Measurements from ENCODE around the gene CDH23.
A peak's percentile ranks its signal among the peaks of the same experiment; 100 is the strongest.

Gene CDH23

DNA sequence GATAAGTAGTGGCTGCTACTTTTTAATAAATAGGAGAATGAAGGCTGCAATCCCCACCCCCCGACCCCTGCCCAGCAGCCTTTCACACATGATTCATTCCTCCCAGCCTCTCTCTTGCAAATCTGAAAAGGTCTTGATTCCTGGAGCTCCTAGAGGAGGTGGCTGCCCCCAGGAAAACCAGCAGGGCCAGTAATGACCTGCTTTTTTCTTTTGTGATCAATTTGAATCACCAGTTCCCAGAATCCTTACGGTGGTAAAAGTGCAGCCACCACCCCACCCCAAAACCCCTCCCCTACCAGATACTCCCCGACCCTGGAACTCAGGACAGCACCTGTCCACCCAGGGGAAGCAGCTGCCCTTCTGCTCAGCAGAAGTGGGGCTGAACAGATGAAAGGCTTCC, 213.9 kb downstream of the CDH23 start:
- no peak for DNase-seq (ENCODE audit: low spot score in 2 of 2)
- Mint-ChIP-seq H3K27ac (no peak overlapping the region), H3K27me3 (peaks cover 16% of the 10 kb centered on the region), H3K36me3 (no peaks in the 10 kb centered on the region), H3K4me3 (no peak overlapping the region), H3K9me3 (no peaks in the 10 kb centered on the region), H3K4me1 (peaks cover 7% of the 10 kb centered on the region)
- no peak for ATAC-seq (ENCODE audit: low read depth)

DNA sequence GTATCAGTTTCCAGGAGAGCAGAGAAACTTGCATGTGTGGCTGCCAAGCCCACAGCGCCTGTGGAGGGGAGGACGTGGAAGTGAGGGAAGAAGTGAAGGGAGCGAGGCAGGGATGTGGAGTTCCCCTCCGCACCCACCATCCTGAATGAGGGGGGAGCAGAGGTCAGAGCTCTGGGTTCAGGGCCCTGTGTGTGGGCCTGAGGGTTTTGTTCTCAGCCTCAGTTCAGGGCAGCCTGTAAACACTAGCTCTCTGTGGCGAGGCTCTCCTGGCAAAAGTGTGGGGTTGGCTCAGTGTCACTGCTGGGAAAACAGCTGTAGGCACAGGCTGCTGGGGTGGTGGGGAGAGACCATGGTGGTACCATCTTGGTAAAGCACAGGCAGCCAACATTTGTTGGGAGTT, 214.4 kb downstream of the CDH23 start:
- Mint-ChIP-seq H3K9me3 (no peaks in the 10 kb centered on the region), H3K36me3 (no peaks in the 10 kb centered on the region), H3K27me3 (peaks cover 17% of the 10 kb centered on the region), H3K4me1 (peaks cover 7% of the 10 kb centered on the region), H3K27ac (no peak overlapping the region), H3K4me3 (no peak overlapping the region)
- ATAC-seq (ENCODE audit: low read depth) (no peak), DNase-seq (ENCODE audit: low spot score in 2 of 2) (no peak)

DNA sequence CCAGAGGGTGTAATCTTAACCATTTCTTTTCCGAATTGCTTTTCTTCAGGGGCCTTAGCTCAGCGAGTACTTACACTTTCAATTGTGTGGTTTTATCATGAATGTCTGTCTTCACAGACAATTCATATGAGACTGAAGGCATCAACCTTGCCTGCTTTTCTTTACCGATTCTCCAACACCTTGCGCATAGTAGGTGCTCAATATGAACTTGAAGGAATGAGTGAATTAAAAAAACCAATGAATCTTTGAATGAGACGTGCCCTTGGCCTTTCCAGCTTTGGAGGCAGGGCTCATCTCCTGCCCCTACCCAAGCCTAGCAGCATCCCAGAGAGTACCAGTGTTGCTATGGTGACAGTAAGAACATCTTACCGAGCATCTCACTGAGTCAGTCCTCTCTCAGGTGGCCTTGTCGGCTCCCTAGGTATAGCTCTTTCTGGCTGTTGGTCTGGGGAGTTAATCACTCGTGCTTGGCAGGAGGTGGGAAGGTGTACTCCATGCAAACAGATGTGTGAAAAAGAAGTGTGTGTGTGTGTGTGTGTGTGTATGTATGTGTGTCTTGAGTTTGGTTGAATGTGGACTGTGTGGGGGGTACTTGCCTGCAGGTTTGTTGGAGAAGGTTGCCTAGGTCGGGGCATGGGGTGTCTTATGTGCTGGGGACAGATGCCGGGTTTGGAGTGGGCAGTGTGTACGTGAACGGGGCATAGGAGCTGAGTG, 215.1 kb downstream of the CDH23 start:
- no peaks in the 10 kb centered on the region for H3K36me3 Mint-ChIP-seq
- H3K9me3 Mint-ChIP-seq = no peaks in the 10 kb centered on the region
- no peak overlapping the region for H3K4me3 Mint-ChIP-seq
- H3K4me1 Mint-ChIP-seq = peaks cover 7% of the 10 kb centered on the region
- no peak overlapping the region for H3K27ac Mint-ChIP-seq
- no peak for ATAC-seq (ENCODE audit: low read depth)
- H3K27me3 Mint-ChIP-seq = peaks cover 16% of the 10 kb centered on the region
- no peak for DNase-seq (ENCODE audit: low spot score in 2 of 2)

DNA sequence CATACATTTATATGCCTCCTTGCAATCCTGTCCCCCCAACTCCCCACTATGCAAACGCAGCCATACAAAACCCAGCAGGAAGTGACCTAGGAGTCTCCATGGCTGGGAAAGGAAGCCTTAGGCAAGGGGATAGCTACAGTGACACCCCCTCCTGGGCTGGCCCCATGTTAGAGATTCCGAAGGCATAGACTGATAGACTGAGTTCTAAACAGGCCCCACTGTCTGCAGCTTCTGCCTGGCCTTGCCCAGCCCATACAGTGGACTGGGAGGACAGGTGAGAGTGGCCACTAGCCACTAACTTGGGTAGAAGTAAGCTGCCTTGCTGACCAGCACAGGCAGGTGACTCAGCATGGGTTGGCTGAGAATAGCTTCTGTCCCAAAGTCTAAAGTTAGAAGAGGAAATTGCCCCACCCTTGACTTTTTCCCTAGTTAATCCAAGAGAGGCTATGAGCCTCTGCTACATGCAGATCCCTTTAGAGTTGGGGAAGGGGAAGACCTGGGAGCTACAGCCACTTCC, 216.6 kb downstream of the CDH23 start:
- Mint-ChIP-seq H3K4me3 (no peak overlapping the region), H3K9me3 (no peaks in the 10 kb centered on the region), H3K36me3 (no peaks in the 10 kb centered on the region), H3K27ac (no peak overlapping the region), H3K4me1 (peaks cover 7% of the 10 kb centered on the region), H3K27me3 (peaks cover 16% of the 10 kb centered on the region)
- DNase-seq (ENCODE audit: low spot score in 2 of 2) = no peak
- no peak for ATAC-seq (ENCODE audit: low read depth)

DNA sequence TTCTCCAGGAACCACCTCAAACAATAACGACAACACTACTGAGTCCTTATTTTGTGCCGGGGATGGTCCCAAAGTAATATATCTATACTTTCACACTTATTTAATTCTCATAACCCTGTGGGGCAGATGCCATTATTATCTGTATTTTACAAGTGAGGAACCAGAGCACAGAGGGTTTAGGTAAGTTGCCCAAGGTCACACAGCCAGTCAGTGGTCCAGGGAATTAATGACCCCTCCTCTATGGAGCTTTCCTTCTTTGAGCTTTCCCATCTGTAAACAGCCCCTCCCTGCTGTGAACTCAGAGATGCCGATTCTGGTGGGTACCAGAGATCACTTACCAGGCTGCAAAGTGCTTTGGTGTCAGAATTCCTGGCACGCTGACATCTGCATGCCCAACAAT, 217.2 kb downstream of the CDH23 start:
- no peaks in the 10 kb centered on the region for H3K9me3 Mint-ChIP-seq
- peaks cover 7% of the 10 kb centered on the region for H3K4me1 Mint-ChIP-seq
- ATAC-seq (ENCODE audit: low read depth) (no peak), DNase-seq (ENCODE audit: low spot score in 2 of 2) (no peak)
- H3K4me3 Mint-ChIP-seq = no peak overlapping the region
- no peak overlapping the region for H3K27ac Mint-ChIP-seq
- no peaks in the 10 kb centered on the region for H3K36me3 Mint-ChIP-seq
- peaks cover 18% of the 10 kb centered on the region for H3K27me3 Mint-ChIP-seq

DNA sequence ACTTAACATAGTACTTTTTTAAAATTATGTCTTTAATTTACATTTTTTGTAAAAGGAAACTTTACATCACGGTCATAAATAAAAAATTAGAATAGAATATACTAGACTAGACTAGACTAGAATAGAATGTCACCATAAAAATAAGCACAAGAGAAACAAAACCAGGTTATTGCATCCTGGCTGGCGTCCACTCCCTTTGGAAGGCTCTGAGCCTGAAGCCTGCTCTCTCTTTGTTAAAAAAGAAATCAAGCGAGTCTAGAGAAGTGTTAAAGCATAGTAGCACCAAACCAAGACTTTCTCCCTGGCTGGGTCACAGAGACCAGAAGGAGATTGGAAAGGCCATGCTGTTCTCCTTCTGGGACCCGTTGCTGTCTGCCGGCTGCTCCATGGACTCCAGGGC, 218.2 kb downstream of the CDH23 start:
- Mint-ChIP-seq H3K36me3 (no peaks in the 10 kb centered on the region), H3K27me3 (peaks cover 14% of the 10 kb centered on the region), H3K4me1 (no peaks in the 10 kb centered on the region), H3K9me3 (no peaks in the 10 kb centered on the region), H3K27ac (no peak overlapping the region), H3K4me3 (no peak overlapping the region)
- ATAC-seq (ENCODE audit: low read depth) (no peak), DNase-seq (ENCODE audit: low spot score in 2 of 2) (no peak)

DNA sequence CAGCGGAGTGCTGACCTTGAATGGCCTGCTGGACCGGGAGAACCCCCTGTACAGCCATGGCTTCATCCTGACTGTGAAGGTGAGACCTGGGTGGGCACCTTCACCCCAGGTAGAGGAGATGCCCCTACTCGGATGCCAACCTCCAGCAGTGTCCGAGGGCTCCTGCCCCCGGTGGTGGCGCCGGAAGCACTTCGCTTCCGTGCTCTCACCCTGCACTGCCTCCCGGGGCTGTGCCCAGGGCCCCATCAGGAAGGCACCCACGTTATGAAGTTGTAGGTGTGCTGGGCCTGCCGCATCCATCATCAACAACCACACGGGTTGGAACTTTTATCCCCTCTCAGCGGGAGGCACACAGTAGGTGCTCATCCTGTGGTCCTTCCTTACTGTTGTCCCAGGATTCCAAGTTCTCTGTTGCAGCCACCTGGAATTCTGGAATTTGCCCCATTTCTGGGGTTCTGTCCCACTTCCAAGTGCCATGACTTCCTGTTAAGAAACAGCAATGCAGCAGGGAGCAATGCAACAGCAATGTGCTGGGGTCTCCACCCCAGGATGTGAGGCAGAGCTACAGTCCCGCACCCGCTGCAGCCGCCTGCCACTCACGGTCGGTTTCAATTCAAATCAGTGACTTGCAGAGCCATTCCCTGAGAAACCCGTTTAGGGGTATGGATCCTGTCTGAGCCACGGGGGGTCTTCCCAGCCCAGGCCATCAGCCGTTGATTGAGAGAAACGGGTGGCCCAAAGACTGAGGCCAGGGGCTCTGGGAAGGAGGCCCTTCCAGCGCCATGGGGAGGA, 219.0 kb downstream of the CDH23 start:
- H3K9me3 Mint-ChIP-seq = no peaks in the 10 kb centered on the region
- no peak overlapping the region for H3K27ac Mint-ChIP-seq
- no peak for DNase-seq (ENCODE audit: low spot score in 2 of 2)
- peaks cover 14% of the 10 kb centered on the region for H3K27me3 Mint-ChIP-seq
- no peak overlapping the region for H3K4me3 Mint-ChIP-seq
- H3K36me3 Mint-ChIP-seq = no peaks in the 10 kb centered on the region
- ATAC-seq (ENCODE audit: low read depth) = no peak
- no peaks in the 10 kb centered on the region for H3K4me1 Mint-ChIP-seq

DNA sequence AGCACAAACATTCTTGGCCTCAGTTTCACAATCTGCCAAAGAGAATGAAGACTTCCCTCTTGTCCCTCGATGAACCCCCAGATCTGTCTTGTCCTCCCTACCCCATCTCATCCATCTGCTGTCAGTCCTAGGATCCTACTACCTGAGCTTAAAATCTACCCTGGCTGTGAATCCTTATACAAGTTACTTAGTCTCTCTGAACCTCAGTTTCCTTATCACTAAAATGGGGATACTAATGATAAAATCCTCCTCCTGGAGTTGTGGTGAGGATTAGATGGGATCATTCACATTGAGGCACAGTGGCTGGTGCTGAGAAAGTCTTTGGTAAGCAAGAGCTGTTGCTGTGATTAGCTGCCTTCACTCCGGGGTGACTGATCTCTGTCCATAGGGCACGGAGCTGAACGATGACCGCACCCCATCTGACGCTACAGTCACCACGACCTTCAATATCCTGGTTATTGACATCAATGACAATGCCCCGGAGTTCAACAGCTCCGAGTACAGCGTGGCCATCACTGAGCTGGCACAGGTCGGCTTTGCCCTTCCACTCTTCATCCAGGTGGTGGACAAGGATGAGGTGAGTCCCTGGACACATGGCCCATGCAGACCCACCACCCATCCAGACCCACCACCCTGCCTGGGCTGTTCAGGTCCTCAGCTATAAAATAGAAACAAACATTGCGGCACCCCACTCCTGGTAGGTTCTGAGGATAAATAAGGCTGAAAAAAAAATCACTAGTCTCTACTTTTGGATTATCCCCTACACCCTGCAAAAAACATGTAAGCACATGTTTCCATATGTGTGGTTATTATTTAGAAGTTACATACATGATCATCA, 220.3 kb downstream of the CDH23 start:
- DNase-seq (ENCODE audit: low spot score in 2 of 2) (no peak), ATAC-seq (ENCODE audit: low read depth) (no peak)
- no peaks in the 10 kb centered on the region for H3K9me3 Mint-ChIP-seq
- H3K27me3 Mint-ChIP-seq = peaks cover 10% of the 10 kb centered on the region
- no peak overlapping the region for H3K27ac Mint-ChIP-seq
- peaks cover under 1% of the 10 kb centered on the region for H3K4me1 Mint-ChIP-seq
- no peak overlapping the region for H3K4me3 Mint-ChIP-seq
- H3K36me3 Mint-ChIP-seq = no peaks in the 10 kb centered on the region

DNA sequence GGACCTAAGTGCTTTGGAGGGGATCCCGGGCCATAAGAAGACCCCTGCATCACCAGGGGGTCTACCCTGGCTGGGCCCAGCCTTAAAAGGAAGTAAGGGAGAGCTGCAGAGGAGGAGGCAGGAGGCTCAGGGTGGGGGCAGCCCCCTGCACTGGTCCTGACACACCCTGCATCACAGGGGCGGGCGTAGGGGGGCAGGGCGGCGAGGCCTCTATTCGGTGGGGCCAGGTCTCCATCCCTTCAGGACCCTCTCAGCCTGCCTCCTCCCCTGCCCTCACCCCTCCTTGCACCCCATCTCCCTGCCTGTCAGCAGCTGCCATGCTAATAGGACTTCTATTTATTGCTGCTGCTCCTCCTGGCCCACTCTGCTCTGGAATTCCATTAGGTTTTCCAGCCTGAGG, 221.5 kb downstream of the CDH23 start:
- Mint-ChIP-seq H3K27ac (no peak overlapping the region), H3K9me3 (no peaks in the 10 kb centered on the region), H3K27me3 (peaks cover 11% of the 10 kb centered on the region), H3K36me3 (no peaks in the 10 kb centered on the region), H3K4me3 (no peak overlapping the region), H3K4me1 (peaks cover 6% of the 10 kb centered on the region)
- DNase-seq (ENCODE audit: low spot score in 2 of 2) (no peak), ATAC-seq (ENCODE audit: low read depth) (no peak)

DNA sequence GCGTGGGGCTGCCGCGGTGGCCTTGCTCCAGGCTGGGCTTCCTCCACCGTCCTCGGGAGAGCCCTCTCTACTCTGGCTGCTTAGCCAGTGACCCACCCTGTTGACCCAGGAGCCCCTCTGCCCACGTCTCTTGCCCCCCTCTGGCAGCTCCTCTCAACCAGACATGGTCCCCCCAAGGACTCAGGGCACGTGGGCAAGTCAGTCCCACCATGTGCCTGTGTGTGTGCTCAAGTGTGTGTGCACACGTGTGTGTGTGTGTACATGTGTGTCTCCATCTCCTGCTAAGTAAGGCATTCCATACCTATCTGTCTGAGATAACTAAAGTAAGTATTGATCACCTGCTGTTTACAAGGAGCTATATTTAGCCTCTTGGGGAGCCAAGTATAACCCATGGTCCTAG, 221.9 kb downstream of the CDH23 start:
- H3K4me1 Mint-ChIP-seq = peaks cover 7% of the 10 kb centered on the region
- DNase-seq (ENCODE audit: low spot score in 2 of 2) = no peak

DNA sequence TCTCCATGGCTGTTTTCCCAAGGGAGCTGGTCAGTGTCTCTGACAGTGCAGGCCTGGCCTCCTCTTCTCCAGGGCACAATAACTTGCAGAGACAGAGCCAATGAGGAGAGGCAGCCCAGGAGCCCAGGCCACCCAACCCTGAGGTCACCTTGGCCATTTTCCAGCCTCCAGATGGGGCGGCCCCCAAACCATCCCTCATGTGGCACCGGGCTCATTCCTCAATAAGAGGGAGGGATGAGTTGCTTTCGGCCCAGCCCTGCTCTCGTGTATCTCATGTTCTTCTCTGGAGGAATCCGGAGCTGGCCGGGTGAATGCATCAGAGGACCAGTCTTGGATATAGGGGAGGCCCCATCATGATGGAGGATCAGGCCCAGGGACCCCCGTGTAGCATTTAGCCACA, 223.9 kb downstream of the CDH23 start:
- DNase-seq (ENCODE audit: low spot score in 2 of 2) (no peak), ATAC-seq (ENCODE audit: low read depth) (no peak)
- peaks cover 7% of the 10 kb centered on the region for H3K4me1 Mint-ChIP-seq
- H3K27ac Mint-ChIP-seq = no peak overlapping the region
- H3K27me3 Mint-ChIP-seq = peaks cover 9% of the 10 kb centered on the region
- H3K4me3 Mint-ChIP-seq = no peak overlapping the region
- no peaks in the 10 kb centered on the region for H3K36me3 Mint-ChIP-seq
- no peaks in the 10 kb centered on the region for H3K9me3 Mint-ChIP-seq

More for the DNA sequence above, 221.9 kb downstream of the CDH23 start:
- peaks cover 11% of the 10 kb centered on the region for H3K27me3 Mint-ChIP-seq
- H3K4me3 Mint-ChIP-seq = no peak overlapping the region
- H3K9me3 Mint-ChIP-seq = no peaks in the 10 kb centered on the region
- H3K36me3 Mint-ChIP-seq = no peaks in the 10 kb centered on the region
- no peak for ATAC-seq (ENCODE audit: low read depth)
- no peak overlapping the region for H3K27ac Mint-ChIP-seq

DNA sequence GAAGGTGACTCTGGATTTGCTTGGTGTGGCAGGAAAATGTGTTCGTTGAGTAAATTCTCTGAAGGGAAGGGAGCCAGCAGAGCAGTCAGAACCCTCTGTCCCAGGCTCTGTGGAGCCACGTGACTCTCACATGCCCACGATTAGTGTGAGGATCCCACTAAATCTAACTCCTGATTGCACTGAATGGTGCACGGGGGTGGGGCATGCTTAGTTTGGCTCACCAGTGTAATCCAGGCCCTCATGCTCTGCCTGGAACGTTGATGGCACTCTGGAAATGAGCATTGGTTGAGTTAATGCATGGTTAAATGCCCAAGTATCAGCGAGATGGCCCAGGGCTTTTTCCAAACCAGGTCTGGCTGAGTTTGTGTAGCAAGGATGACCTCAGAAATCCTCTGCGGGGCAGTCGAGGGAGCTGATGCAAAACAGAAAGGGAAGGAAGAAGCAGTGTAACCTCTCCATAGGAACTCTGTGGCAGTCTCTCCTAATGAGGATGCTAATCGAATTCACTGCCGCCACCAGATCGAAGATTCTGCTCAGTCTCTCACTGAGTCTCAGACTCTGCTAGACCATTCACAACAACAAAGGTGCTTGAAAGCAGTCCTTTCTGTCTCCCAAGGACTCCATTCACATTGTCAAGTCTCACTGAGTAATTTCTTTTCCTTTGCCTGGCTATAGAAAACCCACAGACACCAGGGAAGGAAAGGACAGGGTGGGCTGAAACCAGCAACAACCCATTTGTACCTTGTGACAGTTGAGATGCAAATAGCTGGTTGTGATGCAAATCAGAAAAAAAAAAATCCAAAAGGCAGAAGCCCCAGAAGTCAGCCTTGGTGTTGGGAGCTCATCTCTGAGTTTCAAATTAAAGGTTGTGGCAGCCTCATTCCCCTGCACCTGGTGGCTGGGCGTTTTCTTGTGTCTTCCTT, 224.8 kb downstream of the CDH23 start:
- Mint-ChIP-seq H3K36me3 (no peaks in the 10 kb centered on the region), H3K27ac (no peak overlapping the region), H3K27me3 (peaks cover 8% of the 10 kb centered on the region), H3K4me3 (no peak overlapping the region), H3K9me3 (no peaks in the 10 kb centered on the region), H3K4me1 (peaks cover 7% of the 10 kb centered on the region)
- DNase-seq (ENCODE audit: low spot score in 2 of 2) (no peak), ATAC-seq (ENCODE audit: low read depth) (peak; percentile 44)

DNA sequence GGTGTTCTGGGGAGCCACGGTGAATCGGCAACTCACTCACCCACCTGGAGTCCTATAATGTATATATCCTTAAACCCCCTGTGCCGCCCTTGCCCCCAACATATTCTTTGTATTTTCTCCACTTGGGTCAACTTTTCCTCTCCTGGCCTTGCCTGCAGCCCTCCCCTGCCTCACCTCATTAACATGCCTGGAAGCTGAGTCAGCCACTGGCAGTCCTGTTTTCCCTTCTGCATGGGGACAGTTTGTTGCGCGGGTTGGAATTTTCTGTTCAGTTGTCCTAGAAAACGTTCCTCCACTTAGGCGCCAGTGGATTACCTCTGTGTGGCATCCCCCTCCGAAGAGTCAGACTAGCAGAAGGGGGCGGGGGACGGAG, 225.4 kb downstream of the CDH23 start:
- H3K9me3 Mint-ChIP-seq = no peaks in the 10 kb centered on the region
- no peak overlapping the region for H3K27ac Mint-ChIP-seq
- no peak for DNase-seq (ENCODE audit: low spot score in 2 of 2)
- H3K4me1 Mint-ChIP-seq = peaks cover 7% of the 10 kb centered on the region
- H3K4me3 Mint-ChIP-seq = no peak overlapping the region
- no peaks in the 10 kb centered on the region for H3K36me3 Mint-ChIP-seq
- H3K27me3 Mint-ChIP-seq = peaks cover 8% of the 10 kb centered on the region
- no peak for ATAC-seq (ENCODE audit: low read depth)
